HK-2 (cell line): ENCODE data around the gene GALNTL6.

ENCODE experiments used
- DNase-seq: peaks from one replicate; pipeline ENCODE4 v3.0.0-alpha.2; 2018; ENCODE audit not compliant: unreplicated experiment

The GALNTL6 gene

GRCh38 chr4:172007889-172008288 lies 194.7 kb downstream of the GALNTL6 start:
- DNase-seq = no peak

- DNase-seq = no peak
Measured at GRCh38 chr4:172009446-172010230, 196.4 kb downstream of the GALNTL6 start.

GRCh38 chr4:172011196-172011595 lies 198.0 kb downstream of the GALNTL6 start:
- DNase-seq = no peak

- DNase-seq = no peak
Measured at GRCh38 chr4:172018358-172018757, 205.2 kb downstream of the GALNTL6 start.

- DNase-seq = no peak
Measured at GRCh38 chr4:172035562-172035961, 222.4 kb downstream of the GALNTL6 start.

GRCh38 chr4:172040766-172041165 lies 227.6 kb downstream of the GALNTL6 start:
- DNase-seq = no peak

GRCh38 chr4:172042714-172043114 lies 229.5 kb downstream of the GALNTL6 start:
- DNase-seq = no peak

GRCh38 chr4:172045981-172046380 lies 232.8 kb downstream of the GALNTL6 start:
- DNase-seq = no peak

- DNase-seq = no peak
Measured at GRCh38 chr4:172048666-172049065, 235.5 kb downstream of the GALNTL6 start.

GRCh38 chr4:172050911-172051310 lies 237.7 kb downstream of the GALNTL6 start:
- no peak for DNase-seq

GRCh38 chr4:172055046-172055445 lies 241.8 kb downstream of the GALNTL6 start:
- no peak for DNase-seq

GRCh38 chr4:172055498-172055897 lies 242.3 kb downstream of the GALNTL6 start:
- DNase-seq = no peak

- no peak for DNase-seq
Measured at GRCh38 chr4:172061204-172061603, 248.0 kb downstream of the GALNTL6 start.

GRCh38 chr4:172068506-172068905 lies 255.3 kb downstream of the GALNTL6 start:
- no peak for DNase-seq

GRCh38 chr4:172073590-172073989 lies 260.4 kb downstream of the GALNTL6 start:
- DNase-seq = no peak

GRCh38 chr4:172083272-172083671 lies 270.1 kb downstream of the GALNTL6 start:
- DNase-seq = no peak

- no peak for DNase-seq
Measured at GRCh38 chr4:172088556-172088955, 275.4 kb downstream of the GALNTL6 start.

- DNase-seq = no peak
Measured at GRCh38 chr4:172095161-172095560, 282.0 kb downstream of the GALNTL6 start.

GRCh38 chr4:172096786-172097185 lies 283.6 kb downstream of the GALNTL6 start:
- no peak for DNase-seq

- DNase-seq = no peak
Measured at GRCh38 chr4:172099376-172099775, 286.2 kb downstream of the GALNTL6 start.

GRCh38 chr4:172103456-172103855 lies 290.3 kb downstream of the GALNTL6 start:
- no peak for DNase-seq

- no peak for DNase-seq
Measured at GRCh38 chr4:172104539-172104938, 291.3 kb downstream of the GALNTL6 start.

- DNase-seq = no peak
Measured at GRCh38 chr4:172105918-172106317, 292.7 kb downstream of the GALNTL6 start.

- DNase-seq = no peak
Measured at GRCh38 chr4:172109466-172109865, 296.3 kb downstream of the GALNTL6 start.
